Esophagus (tissue), 2 donors: ENCODE measurements around the gene EPRS1. TPM values are rescaled to one million over a fixed set of nuclear protein-coding genes. Genes with fewer than 3 reads are reported as not detected.

Source experiments
- H3K27ac ChIP-seq, 2 donors: one replicate each; pipeline ENCODE4 v1.5.1; 2013; ENCODE audit warnings: low read depth in 2 of 2, mild to moderate bottlenecking in 2 of 2, inconsistent platforms in 1 of 2, low read length in 1 of 2, moderate library complexity in 1 of 2
- H3K27me3 ChIP-seq, 2 donors: one replicate each; pipeline ENCODE4 v1.6.1; 2013; ENCODE audit warnings: low read length in 2 of 2, control low read depth in 1 of 2, mild to moderate bottlenecking in 1 of 2; ENCODE audit not compliant: insufficient read depth in 2 of 2, control insufficient read depth in 1 of 2
- H3K36me3 ChIP-seq, 2 donors: one replicate each; pipeline ENCODE4 v1.6.1; 2013; ENCODE audit warnings: low read length in 1 of 2; ENCODE audit not compliant: control insufficient read depth in 2 of 2, insufficient read depth in 2 of 2
- H3K4me1 ChIP-seq, 2 donors: one replicate each; pipeline ENCODE4 v1.6.1; 2013; ENCODE audit warnings: low read length in 1 of 2; ENCODE audit not compliant: control insufficient read depth in 2 of 2, insufficient read depth in 2 of 2
- H3K4me3 ChIP-seq, 2 donors: one replicate each; pipeline ENCODE4 v1.5.1; 2013; ENCODE audit warnings: low read length in 2 of 2, mild to moderate bottlenecking in 2 of 2, low read depth in 1 of 2, moderate library complexity in 1 of 2
- H3K9me3 ChIP-seq, 2 donors: one replicate each; pipeline ENCODE4 v1.6.1; 2013; ENCODE audit warnings: mild to moderate bottlenecking in 2 of 2, low read depth in 1 of 2, low read length in 1 of 2, moderate library complexity in 1 of 2; ENCODE audit not compliant: control insufficient read depth in 2 of 2, insufficient read depth in 1 of 2
- WGBS, 2 donors: extraction: QIAGEN DNeasy Blood & Tissue Kit; methylation state at CpG; one replicate each; pipeline ENCODE4 v1.1.7; 2013; 5-methylcytosine and 5-hydroxymethylcytosine counted together
- polyA plus RNA-seq, 2 donors: library from polyadenylated mRNA; stranded (reverse); fragments of 200-250 nt; gene quantifications; one replicate each; pipeline ENCODE4 v1.2.3, GENCODE V29; 2013
- donor health status: healthy with polysubstance abuse.
- donor health status: Bipolar disorder and iron deficiency.

EPRS1 gene
- polyA plus RNA-seq, 2 donors: 25.3 to 45.1 TPM

- 90 to 97% methylated on average over 3 of the region's 3 CpGs for WGBS, 2 donors
- Histone ChIP-seq H3K36me3 (peaks cover 5% of the 10 kb centered on the region in 2 donors), H3K27ac (no peak overlapping the region), H3K9me3 (no peaks in the 10 kb centered on the region), H3K4me1 (no peaks in the 10 kb centered on the region), H3K27me3 (no peaks in the 10 kb centered on the region), H3K4me3 (no peak overlapping the region)
Measured at GRCh38 chr1:220007438-220007837, 38.9 kb downstream of the EPRS1 start.

DNA sequence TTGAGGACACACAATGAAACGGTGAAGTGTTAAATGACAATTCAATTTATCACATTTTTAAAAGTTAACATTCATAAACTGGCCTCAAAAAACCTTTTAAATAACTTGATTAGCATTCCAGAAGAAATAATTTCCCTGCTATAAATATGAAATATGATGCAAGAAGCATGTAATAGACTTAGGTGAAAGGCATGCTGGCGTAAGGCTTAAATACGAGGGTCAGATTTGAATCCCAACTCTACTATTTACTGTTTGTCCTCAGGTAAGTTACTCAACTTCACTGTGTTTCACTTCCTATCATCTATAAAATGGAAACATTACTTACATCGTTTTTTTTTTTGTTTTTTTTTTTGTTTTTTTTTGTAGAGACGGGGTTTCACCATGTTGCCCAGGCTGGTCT lies 40.8 kb downstream of the EPRS1 start:
- no peaks in the 10 kb centered on the region for H3K27me3 ChIP-seq
- H3K27ac ChIP-seq: no peak overlapping the region
- no peaks in the 10 kb centered on the region for H3K9me3 ChIP-seq
- no peak overlapping the region for H3K4me3 ChIP-seq
- no peaks in the 10 kb centered on the region for H3K4me1 ChIP-seq
- H3K36me3 ChIP-seq: peaks cover 5 to 8% of the 10 kb centered on the region in 2 donors
- 87 to 89% methylated on average over 5 of the region's 5 CpGs for WGBS, 2 donors

GRCh38 chr1:220003610-220004299 lies 42.5 kb downstream of the EPRS1 start:
- Histone ChIP-seq H3K36me3 (peaks cover 7 to 8% of the 10 kb centered on the region in 2 donors), H3K9me3 (no peaks in the 10 kb centered on the region), H3K4me3 (no peak overlapping the region), H3K27me3 (no peaks in the 10 kb centered on the region), H3K27ac (no peak overlapping the region), H3K4me1 (no peaks in the 10 kb centered on the region)
- WGBS, 2 donors: 93% methylated on average over 6 of the region's 6 CpGs

GRCh38 chr1:220003015-220003414 lies 43.3 kb downstream of the EPRS1 start:
- H3K27ac ChIP-seq: no peak overlapping the region
- H3K36me3 ChIP-seq: peaks cover 7 to 8% of the 10 kb centered on the region in 2 donors
- H3K9me3 ChIP-seq: no peaks in the 10 kb centered on the region
- H3K27me3 ChIP-seq: no peaks in the 10 kb centered on the region
- 87 to 97% methylated on average over 1 of the region's 1 CpG for WGBS, 2 donors
- no peak overlapping the region for H3K4me3 ChIP-seq
- no peaks in the 10 kb centered on the region for H3K4me1 ChIP-seq

- peaks cover 4 to 8% of the 10 kb centered on the region in 2 donors for H3K36me3 ChIP-seq
- H3K9me3 ChIP-seq: no peaks in the 10 kb centered on the region
- no peaks in the 10 kb centered on the region for H3K4me1 ChIP-seq
- H3K27ac ChIP-seq: no peak overlapping the region
- WGBS, 2 donors: 88 to 90% methylated on average over 4 of the region's 4 CpGs
- no peak overlapping the region for H3K4me3 ChIP-seq
- H3K27me3 ChIP-seq: no peaks in the 10 kb centered on the region
Measured at GRCh38 chr1:220001095-220001501, 45.2 kb downstream of the EPRS1 start.

DNA sequence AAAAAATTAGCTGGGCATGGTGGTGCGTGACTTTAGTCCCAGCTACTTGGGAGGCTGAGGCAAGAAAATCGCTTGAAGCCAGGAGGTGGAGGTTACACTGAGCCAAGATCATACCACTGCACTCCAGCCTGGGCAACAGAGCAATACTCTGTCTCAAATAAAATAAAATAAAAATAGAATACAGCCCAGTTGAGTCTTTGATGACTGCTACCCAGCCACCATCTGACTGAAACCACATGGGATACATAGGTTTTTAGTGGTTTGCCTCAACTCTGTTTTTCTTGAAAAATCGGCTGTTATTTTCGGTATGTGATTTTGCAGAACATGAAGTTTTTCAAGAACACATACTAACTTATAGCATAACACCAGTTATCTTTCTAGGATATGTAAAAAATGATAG lies 46.5 kb downstream of the EPRS1 start:
- Histone ChIP-seq H3K9me3 (no peaks in the 10 kb centered on the region), H3K27ac (no peak overlapping the region), H3K36me3 (peaks cover 6 to 12% of the 10 kb centered on the region in 2 donors), H3K27me3 (no peaks in the 10 kb centered on the region), H3K4me1 (no peaks in the 10 kb centered on the region), H3K4me3 (no peak overlapping the region)
- WGBS, 2 donors: 86 to 89% methylated on average over 4 of the region's 4 CpGs

Other genes starting within 250 kb of the EPRS1 start
- gene SLC30A10, start 117.9 kb downstream of the EPRS1 start, polyA plus RNA-seq: not detected
- 10 to 100 TPM in 1 of 2 donors, 1 to 10 TPM in 1; 8.7 to 17.9 TPM for gene BPNT1, start 43.3 kb upstream of the EPRS1 start, polyA plus RNA-seq
- gene IARS2, start 47.6 kb upstream of the EPRS1 start, polyA plus RNA-seq: 10 to 100 TPM; 12.2 to 39.6 TPM
- gene RAB3GAP2, start 225.9 kb upstream of the EPRS1 start, polyA plus RNA-seq: 1 to 10 TPM; 5.7 to 6.1 TPM